ENCODE results near the gene SLAMF9. TPM values are rescaled to one million over a fixed set of nuclear protein-coding genes. Genes with fewer than 3 reads are reported as not detected.

SLAMF9 gene
- total RNA-seq, 1 donor = not detected

- no peak for DNase-seq (ENCODE audit: low read depth)
Measured at GRCh38 chr1:159935305-159935704, 18.7 kb downstream of the SLAMF9 start.

GRCh38 chr1:159934136-159935039 lies 19.6 kb downstream of the SLAMF9 start:
- H3K4me3 ChIP-seq (ENCODE audit: low read depth, low read length) = no peak overlapping the region
- TF ChIP-seq CTCF (IDR thresholded peaks at IDR 0.05; ENCODE audit: insufficient read depth, low read depth, low read length) = no peak
- DNase-seq (ENCODE audit: low read depth) = no peak

More at GRCh38 chr1:159935305-159935704, 18.7 kb downstream of the SLAMF9 start:
- H3K4me3 ChIP-seq (ENCODE audit: low read depth, low read length) = no peak overlapping the region
- no peak for TF ChIP-seq CTCF (IDR thresholded peaks at IDR 0.05; ENCODE audit: insufficient read depth, low read depth, low read length)

- DNase-seq (ENCODE audit: low read depth) = no peak
- no peak overlapping the region for H3K4me3 ChIP-seq (ENCODE audit: low read depth, low read length)
- TF ChIP-seq CTCF (IDR thresholded peaks at IDR 0.05; ENCODE audit: insufficient read depth, low read depth, low read length) = no peak
Measured at GRCh38 chr1:159933347-159933746, 20.7 kb downstream of the SLAMF9 start.

GRCh38 chr1:159932296-159933285 lies 21.4 kb downstream of the SLAMF9 start:
- no peak overlapping the region for H3K4me3 ChIP-seq (ENCODE audit: low read depth, low read length)
- no peak for TF ChIP-seq CTCF (IDR thresholded peaks at IDR 0.05; ENCODE audit: insufficient read depth, low read depth, low read length)
- no peak for DNase-seq (ENCODE audit: low read depth)

- no peak for TF ChIP-seq CTCF (IDR thresholded peaks at IDR 0.05; ENCODE audit: insufficient read depth, low read depth, low read length)
- H3K4me3 ChIP-seq (ENCODE audit: low read depth, low read length) = no peak overlapping the region
- DNase-seq (ENCODE audit: low read depth) = no peak
Measured at GRCh38 chr1:159931795-159932173, 22.3 kb downstream of the SLAMF9 start.

GRCh38 chr1:159931101-159931794 lies 22.8 kb downstream of the SLAMF9 start:
- no peak overlapping the region for H3K4me3 ChIP-seq (ENCODE audit: low read depth, low read length)
- DNase-seq (ENCODE audit: low read depth) = no peak
- no peak for TF ChIP-seq CTCF (IDR thresholded peaks at IDR 0.05; ENCODE audit: insufficient read depth, low read depth, low read length)
